CD14-positive monocyte (primary cell): ENCODE results near the gene GNAZ. TPM values are rescaled to one million over a fixed set of nuclear protein-coding genes. Genes with fewer than 3 reads are reported as not detected.

Source experiments
- DNase-seq, 3 donors: peaks; one replicate each; pipeline ENCODE4 v3.0.0-alpha.2; 2011 to 2022
- H2AFZ ChIP-seq: 2 replicates; pipeline ENCODE4 v1.6.0; 2012; ENCODE audit warnings: mild to moderate bottlenecking, low read depth, low read length, inconsistent platforms; ENCODE audit not compliant: insufficient read depth, poor library complexity, severe bottlenecking
- H3K27ac ChIP-seq, 2 donors: 1 replicate in 1 of 2; 2 replicates in 1 of 2; pipeline ENCODE4 v1.5.1; 2012 to 2013; ENCODE audit warnings: low read length in 2 of 2, control low read depth in 1 of 2, inconsistent platforms in 1 of 2, low read depth in 1 of 2, mild to moderate bottlenecking in 1 of 2
- H3K27me3 ChIP-seq, 2 donors: one replicate each; pipeline versions ENCODE4 v1.6.0 to v1.6.1; 2011 to 2013; ENCODE audit warnings: low read length in 2 of 2; ENCODE audit not compliant: control insufficient read depth in 2 of 2, insufficient read depth in 2 of 2
- H3K36me3 ChIP-seq, 2 donors: replicated peaks in 1 of 2; 1 replicate in 1 of 2; 2 replicates in 1 of 2; pipeline versions ENCODE4 v1.5.1 to v1.6.1; 2012 to 2013; ENCODE audit warnings: low read length in 2 of 2, control low read depth in 1 of 2, inconsistent platforms in 1 of 2, mild to moderate bottlenecking in 1 of 2; ENCODE audit not compliant: insufficient read depth in 2 of 2, control insufficient read depth in 1 of 2
- H3K4me1 ChIP-seq, 2 donors: 1 replicate in 1 of 2; 2 replicates in 1 of 2; pipeline versions ENCODE4 v1.5.1 to v1.6.1; 2012 to 2013; ENCODE audit warnings: low read length in 2 of 2, control low read depth in 1 of 2, inconsistent platforms in 1 of 2, mild to moderate bottlenecking in 1 of 2, moderate library complexity in 1 of 2; ENCODE audit not compliant: insufficient read depth in 2 of 2, control insufficient read depth in 1 of 2
- H3K4me2 ChIP-seq: replicated peaks from 2 replicates; pipeline ENCODE3; 2012; ENCODE audit warnings: low read length, moderate library complexity, mild to moderate bottlenecking; ENCODE audit not compliant: poor library complexity, severe bottlenecking; ENCODE audit errors: extremely low read depth
- H3K4me3 ChIP-seq, 3 experiments: fragments of 200-600 bp in 1 of 3; sonication (generic) in 1 of 3; replicated peaks in 1 of 3; 1 replicate in 2 of 3; 2 replicates in 1 of 3; pipeline ENCODE4 v1.5.1; 2011 to 2013; ENCODE audit warnings: low read length in 3 of 3, mild to moderate bottlenecking in 3 of 3, control low read depth in 2 of 3, low read depth in 2 of 3, inconsistent platforms in 1 of 3, moderate library complexity in 1 of 3
- H3K79me2 ChIP-seq: 2 replicates; pipeline ENCODE4 v1.6.0; 2012; ENCODE audit warnings: mild to moderate bottlenecking, control low read depth, inconsistent platforms, low read length, moderate library complexity; ENCODE audit not compliant: insufficient read depth
- H3K9ac ChIP-seq: 2 replicates; pipeline ENCODE4 v1.6.0; 2017; ENCODE audit warnings: low read length, mild to moderate bottlenecking; ENCODE audit not compliant: insufficient read depth, poor library complexity, severe bottlenecking
- H3K9me3 ChIP-seq, 2 donors: replicated peaks in 1 of 2; 1 replicate in 1 of 2; 2 replicates in 1 of 2; pipeline versions ENCODE4 v1.5.1 to v1.6.1; 2012 to 2013; ENCODE audit warnings: low read length in 2 of 2, control low read depth in 1 of 2; ENCODE audit not compliant: control insufficient read depth in 1 of 2, insufficient read depth in 1 of 2
- H4K20me1 ChIP-seq: 2 replicates; pipeline ENCODE4 v1.6.0; 2012; ENCODE audit warnings: mild to moderate bottlenecking, low read length, control low read depth, moderate library complexity; ENCODE audit not compliant: insufficient read depth
- H3K27ac Mint-ChIP-seq, 7 donors: one replicate each; pipeline ENCODE4 v1.8.0; 2020; ENCODE audit warnings: mild to moderate bottlenecking in 7 of 7, mixed read lengths in 7 of 7, moderate library complexity in 6 of 7, inconsistent platforms in 2 of 7
- H3K27me3 Mint-ChIP-seq, 3 donors: one replicate each; pipeline ENCODE4 v1.8.0; 2021 to 2022; ENCODE audit warnings: low read depth in 3 of 3, mild to moderate bottlenecking in 3 of 3, mixed read lengths in 3 of 3, moderate library complexity in 3 of 3, inconsistent platforms in 1 of 3
- H3K36me3 Mint-ChIP-seq, 2 donors: one replicate each; pipeline ENCODE4 v1.8.0; 2020; ENCODE audit warnings: mixed read lengths in 2 of 2, inconsistent platforms in 1 of 2, mild to moderate bottlenecking in 1 of 2
- H3K4me1 Mint-ChIP-seq: one replicate; pipeline ENCODE4 v1.8.0; 2020; ENCODE audit warnings: mild to moderate bottlenecking, mixed read lengths
- H3K4me3 Mint-ChIP-seq, 2 donors: one replicate each; pipeline ENCODE4 v1.8.0; 2020; ENCODE audit warnings: mild to moderate bottlenecking in 2 of 2, mixed read lengths in 2 of 2, moderate library complexity in 1 of 2
- H3K9me3 Mint-ChIP-seq, 7 donors: one replicate each; pipeline ENCODE4 v1.8.0; 2020 to 2022; ENCODE audit warnings: mixed read lengths in 7 of 7, mild to moderate bottlenecking in 6 of 7, moderate library complexity in 6 of 7, inconsistent platforms in 2 of 7
- CTCF ChIP-seq: fragments of 200-600 bp; IDR thresholded peaks from one replicate; pipeline ENCODE4 v1.8.0; 2022; ENCODE audit warnings: antibody characterized with exemption, mild to moderate bottlenecking
- WGBS: methylation state at CpG from one replicate; pipeline ENCODE4 v1.1.5; 2013; ENCODE audit warnings: missing lambda C conversion rate; ENCODE audit not compliant: insufficient coverage; 5-methylcytosine and 5-hydroxymethylcytosine counted together
- intact Hi-C, 2 donors: fragments of 100-400 bp; cut with micrococcal nuclease; formaldehyde crosslinking; loops; one replicate each; pipeline versions ENCODE4 v1.15.0 to v1.15.1; 2023
- polyA plus RNA-seq, 3 donors: library from polyadenylated mRNA; depleted of rRNA in 1 of 3; unstranded in 2 of 3; stranded (reverse) in 1 of 3; fragments of 300-500 nt in 2 of 3; fragments of >200 nt in 1 of 3; fragmentation: Illumina TruSeq in 2 of 3; gene quantifications; 1 replicate in 2 of 3; 2 replicates in 1 of 3; pipeline ENCODE4 v1.2.3, GENCODE V29; 2012 to 2021

Gene GNAZ
- polyA plus RNA-seq, 3 donors: 0.04 to 0.05 TPM; not detected in 1

- Histone ChIP-seq H3K9ac (no peak overlapping the region), H3K9me3 (no peaks in the 10 kb centered on the region), H3K36me3 (no peaks in the 10 kb centered on the region), H3K27me3 (no peaks in the 10 kb centered on the region), H3K4me1 (peaks cover 15 to 19% of the 10 kb centered on the region in 2 donors), H4K20me1 (no peaks in the 10 kb centered on the region), H2AFZ (no peak overlapping the region), H3K27ac (no peak overlapping the region), H3K4me2 (no peak overlapping the region), H3K79me2 (no peaks in the 10 kb centered on the region), H3K4me3 (no peak overlapping the region)
- 81% methylated on average over 5 of the region's 9 CpGs for WGBS
- no peak overlapping the region for H3K27ac Mint-ChIP-seq
- DNase-seq: no peak
- intact Hi-C loops: no loop called here
- no peak for TF ChIP-seq CTCF
- no peaks in the 10 kb centered on the region for H3K9me3 Mint-ChIP-seq
- peaks cover 0 to 10% (median 2%) of the 10 kb centered on the region in 3 donors for H3K27me3 Mint-ChIP-seq
- H3K4me3 Mint-ChIP-seq: no peak overlapping the region
- H3K4me1 Mint-ChIP-seq: peaks cover 21% of the 10 kb centered on the region
- H3K36me3 Mint-ChIP-seq: no peaks in the 10 kb centered on the region
Measured at GRCh38 chr22:23085785-23086184, 15.5 kb downstream of the GNAZ start.

DNA sequence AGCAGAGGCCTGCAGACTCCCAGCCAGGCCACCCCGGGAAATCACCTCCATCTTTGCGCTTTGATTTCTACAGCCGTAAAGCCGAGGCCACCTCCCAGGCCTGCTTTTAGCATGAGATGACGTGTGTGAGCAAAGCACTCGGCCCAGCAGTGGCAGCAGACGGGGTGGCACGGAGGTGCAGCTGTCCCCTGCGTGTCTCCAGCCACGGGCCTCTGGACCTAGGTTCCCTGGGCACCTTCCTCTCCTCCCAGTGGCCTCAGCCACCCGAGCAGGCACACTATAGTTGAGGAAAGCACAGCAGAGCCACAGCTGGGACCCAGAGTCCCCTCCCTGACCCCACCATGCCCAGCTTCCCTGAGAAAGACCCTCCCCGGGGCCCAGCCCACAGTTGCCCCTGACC is 15.9 kb downstream of the GNAZ start:
- Histone ChIP-seq H3K4me1 (peaks cover 15 to 19% of the 10 kb centered on the region in 2 donors), H3K4me3 (no peak overlapping the region), H3K27ac (no peak overlapping the region), H2AFZ (peak overlapping the region; percentile 69), H3K9me3 (no peaks in the 10 kb centered on the region), H4K20me1 (no peaks in the 10 kb centered on the region), H3K79me2 (no peaks in the 10 kb centered on the region), H3K36me3 (no peaks in the 10 kb centered on the region), H3K4me2 (peak overlapping the region; percentile 44), H3K9ac (no peak overlapping the region), H3K27me3 (no peaks in the 10 kb centered on the region)
- intact Hi-C loops: no loop called here
- Mint-ChIP-seq H3K27ac (peak overlapping the region in 1 of 7 donors; percentile 31), H3K36me3 (no peaks in the 10 kb centered on the region), H3K4me3 (peak overlapping the region in 1 of 2 donors; percentile 80), H3K27me3 (peaks cover 0 to 10% (median 2%) of the 10 kb centered on the region in 3 donors), H3K4me1 (peaks cover 21% of the 10 kb centered on the region), H3K9me3 (no peaks in the 10 kb centered on the region)
- WGBS: 96% methylated on average over 9 of the region's 12 CpGs
- no peak for TF ChIP-seq CTCF
- DNase-seq: no peak
